ENCODE results near the gene EBNA1BP2. TPM values are rescaled to one million over a fixed set of nuclear protein-coding genes. Genes with fewer than 3 reads are reported as not detected.

The EBNA1BP2 gene
- total and polyA plus RNA-seq, 2 of the 13 experiments (the other 11 are each of a cell fraction or from before 2014, with no cell fraction given): 27.1 to 102 TPM

- ATAC-seq: no peak
- POLR2A ChIA-PET: no interaction called here
- TF ChIP-seq ZZZ3 (CRISPR knock-in tag; IDR thresholded peaks at IDR 0.05; ENCODE audit: borderline replicate concordance): no peak
- TF ChIP-seq MTA1 (CRISPR knock-in tag; IDR thresholded peaks at IDR 0.05; ENCODE audit: borderline replicate concordance): no peak
- no peak for TF ChIP-seq ZNF878 (CRISPR knock-in tag; IDR thresholded peaks at IDR 0.05)
- no peak for TF ChIP-seq THAP11 (CRISPR knock-in tag; IDR thresholded peaks at IDR 0.05)
- no peak for TF ChIP-seq REST (IDR thresholded peaks at IDR 0.05; ENCODE audit: borderline replicate concordance in 1 of 2, low read depth in 1 of 2, low read length in 2 of 2)
- no peak for TF ChIP-seq KMT2B (CRISPR knock-in tag; IDR thresholded peaks at IDR 0.05)
- no peak for TF ChIP-seq SKIL (CRISPR knock-in tag; IDR thresholded peaks at IDR 0.05; ENCODE audit: borderline replicate concordance)
- TF ChIP-seq KLF11 (CRISPR knock-in tag; IDR thresholded peaks at IDR 0.05): no peak
- no peak for TF ChIP-seq ZC3H13 (CRISPR knock-in tag; IDR thresholded peaks at IDR 0.05)
- TF ChIP-seq EZH2 (conservative IDR thresholded peaks at IDR 0.05; ENCODE audit: low read depth, low read length): no peak
- TF ChIP-seq GTF2F1 (IDR thresholded peaks at IDR 0.05; ENCODE audit: low read length): no peak
- no peak for TF ChIP-seq ZNF782 (CRISPR knock-in tag; IDR thresholded peaks at IDR 0.05; ENCODE audit: borderline replicate concordance)
- TF ChIP-seq KLF12 (CRISPR knock-in tag; IDR thresholded peaks at IDR 0.05; ENCODE audit: borderline replicate concordance): no peak
- no peak for TF ChIP-seq ZBTB1 (CRISPR knock-in tag; IDR thresholded peaks at IDR 0.05; ENCODE audit: borderline replicate concordance)
- TF ChIP-seq MEIS2 (CRISPR knock-in tag; IDR thresholded peaks at IDR 0.05): no peak
Measured at GRCh38 chr1:43152866-43153265, 19.2 kb downstream of the EBNA1BP2 start.

More at GRCh38 chr1:43152866-43153265, 19.2 kb downstream of the EBNA1BP2 start:
- Histone ChIP-seq H3K27me3 (ENCODE audit: control insufficient read depth in 1 of 2, insufficient read depth in 2 of 2, low read length in 2 of 2) (peaks cover 0 to 1% of the 10 kb centered on the region in 2 experiments; a peak in 1 of 5 replicates), H2AFZ (ENCODE audit: low read length) (no peak overlapping the region), H4K20me1 (ENCODE audit: insufficient read depth, low read length) (no peaks in the 10 kb centered on the region), H3K4me3 (replicated peaks in 1 of 3; ENCODE audit: insufficient read depth in 1 of 3, low read depth in 2 of 3, low read length in 3 of 3) (no peak overlapping the region), H3K9ac (ENCODE audit: insufficient read depth, low read depth, low read length) (no peak overlapping the region), H3K4me1 (ENCODE audit: insufficient read depth, low read length) (no peaks in the 10 kb centered on the region), H3K27ac (ENCODE audit: extremely low read length, insufficient read depth, low read length) (no peak overlapping the region), H3K79me2 (ENCODE audit: insufficient read depth, low read length) (no peaks in the 10 kb centered on the region), H3K36me3 (replicated peaks in 1 of 2; ENCODE audit: control insufficient read depth in 1 of 2, insufficient read depth in 2 of 2, low read length in 2 of 2) (no peaks in the 10 kb centered on the region), H3K4me2 (ENCODE audit: low read depth, low read length) (no peak overlapping the region), H3K9me3 (ENCODE audit: low read length) (no peaks in the 10 kb centered on the region)
- CTCF ChIA-PET (ENCODE audit: low intra/inter-chr PET ratio, low total read pairs): no interaction called here
- in situ Hi-C loops (cut with HindIII; ENCODE audit: extremely low pct_ligation_motif_present, low pct_unique_long_range_greater_than_20kb): no loop called here
- WGBS (ENCODE audit: low lambda C conversion rate): 69% methylated on average over 4 of the region's 4 CpGs
- no peak for FAIRE-seq
- DNase-seq (ENCODE audit: low spot score): no peak
- BruUV-seq (replicated peaks): no TSS peak
- intact Hi-C loops (cut with micrococcal nuclease; ENCODE audit: unreplicated experiment): no loop called here
